ENCODE data around the gene PAK4.

Gene PAK4

GRCh38 chr19:39183104-39183503 is 57.5 kb downstream of the PAK4 start:
- DNase-seq: no peak

- DNase-seq: no peak
These were observed 60.8 kb downstream of the PAK4 start for GRCh38 chr19:39186391-39186790.

GRCh38 chr19:39187552-39187943 is 62.0 kb downstream of the PAK4 start:
- no peak for DNase-seq

- no peak for DNase-seq
These were observed 63.4 kb downstream of the PAK4 start for GRCh38 chr19:39188960-39189359.

- DNase-seq: no peak
These were observed 65.2 kb downstream of the PAK4 start for GRCh38 chr19:39190768-39191167.

- DNase-seq: no peak
These were observed 67.3 kb downstream of the PAK4 start for GRCh38 chr19:39192846-39193245.

- no peak for DNase-seq
These were observed 68.2 kb downstream of the PAK4 start for GRCh38 chr19:39193803-39194202.

- no peak for DNase-seq
These were observed 69.4 kb downstream of the PAK4 start for GRCh38 chr19:39194832-39195542.

- no peak for DNase-seq
These were observed 70.2 kb downstream of the PAK4 start for GRCh38 chr19:39195755-39196154.

GRCh38 chr19:39196320-39196719 is 70.7 kb downstream of the PAK4 start:
- no peak for DNase-seq

GRCh38 chr19:39196860-39197562 is 71.4 kb downstream of the PAK4 start, which contains the start of gene NCCRP1:
NCCRP1 (plus strand) TSS chr19:39196964; CDS start chr19:39196983, 19 bp downstream.
- no peak for DNase-seq

GRCh38 chr19:39197808-39198207 is 72.2 kb downstream of the PAK4 start:
- no peak for DNase-seq

GRCh38 chr19:39199025-39199424 is 73.4 kb downstream of the PAK4 start:
- no peak for DNase-seq

GRCh38 chr19:39200066-39200802 is 74.6 kb downstream of the PAK4 start:
- DNase-seq: no peak

GRCh38 chr19:39200803-39201115 is 75.2 kb downstream of the PAK4 start:
- DNase-seq: no peak

GRCh38 chr19:39202998-39203355 is 77.4 kb downstream of the PAK4 start:
- no peak for DNase-seq

GRCh38 chr19:39203372-39204341 is 78.1 kb downstream of the PAK4 start, which contains the start of gene SYCN:
SYCN (minus strand) TSS chr19:39204263; CDS start chr19:39204254, 9 bp downstream.
- no peak for DNase-seq

GRCh38 chr19:39205449-39205764 is 79.8 kb downstream of the PAK4 start:
- DNase-seq: no peak

- no peak for DNase-seq
These were observed 80.5 kb downstream of the PAK4 start for GRCh38 chr19:39206122-39206521.

- DNase-seq: no peak
These were observed 81.8 kb downstream of the PAK4 start for GRCh38 chr19:39207293-39207836.

- no peak for DNase-seq
These were observed 82.7 kb downstream of the PAK4 start for GRCh38 chr19:39208175-39208795.

- no peak for DNase-seq
These were observed 83.6 kb downstream of the PAK4 start for GRCh38 chr19:39209196-39209595.
